Mesodermal cell (in vitro differentiated cells): Measurements from ENCODE around the gene TBC1D22A.

Experiments
- H3K27ac ChIP-seq: 2 replicates; pipeline ENCODE4 v1.7.0; 2013; ENCODE audit warnings: mild to moderate bottlenecking, low read depth, low read length, moderate library complexity; ENCODE audit not compliant: severe bottlenecking
- H3K36me3 ChIP-seq: 2 replicates; pipeline ENCODE4 v1.7.1; 2013; ENCODE audit warnings: mild to moderate bottlenecking, low read length, moderate library complexity; ENCODE audit not compliant: control insufficient read depth, insufficient read depth
- H3K4me1 ChIP-seq: one replicate; pipeline ENCODE4 v1.7.1; 2013; ENCODE audit warnings: mild to moderate bottlenecking, low read length; ENCODE audit not compliant: insufficient read depth, control insufficient read depth, poor library complexity, severe bottlenecking
- H3K4me3 ChIP-seq: 2 replicates; pipeline ENCODE4 v1.7.0; 2013; ENCODE audit warnings: low read length, control low read depth, mild to moderate bottlenecking; ENCODE audit not compliant: insufficient read depth, poor library complexity, severe bottlenecking; ENCODE audit errors: extremely low read depth
- H3K9me3 ChIP-seq: 2 replicates; pipeline ENCODE4 v1.7.1; 2013; ENCODE audit warnings: mild to moderate bottlenecking, low read length, moderate library complexity; ENCODE audit not compliant: control insufficient read depth
- WGBS, 2 experiments: methylation state at CpG; one replicate each; pipeline ENCODE4 v1.1.5; 2013; ENCODE audit warnings: missing lambda C conversion rate in 2 of 2; ENCODE audit not compliant: insufficient coverage in 2 of 2; 5-methylcytosine and 5-hydroxymethylcytosine counted together

TBC1D22A gene

GRCh38 chr22:47123827-47124442 lies 361.5 kb downstream of the TBC1D22A start:
- H3K36me3 ChIP-seq = peaks cover 4% of the 10 kb centered on the region
- WGBS, 2 experiments = 88 to 93% methylated on average over 13 to 16 of the region's 16 CpGs
- H3K27ac ChIP-seq = no peak overlapping the region
- no peak overlapping the region for H3K4me3 ChIP-seq
- H3K9me3 ChIP-seq = no peaks in the 10 kb centered on the region
- H3K4me1 ChIP-seq = no peaks in the 10 kb centered on the region

- WGBS, 2 experiments = 92 to 93% methylated on average over 11 to 15 of the region's 15 CpGs
- Histone ChIP-seq H3K9me3 (no peaks in the 10 kb centered on the region), H3K36me3 (peaks cover 5% of the 10 kb centered on the region), H3K27ac (no peak overlapping the region), H3K4me1 (peaks cover 2% of the 10 kb centered on the region), H3K4me3 (no peak overlapping the region)
Observed at GRCh38 chr22:47124451-47124881, 362.0 kb downstream of the TBC1D22A start.

GRCh38 chr22:47124961-47125360 lies 362.5 kb downstream of the TBC1D22A start:
- WGBS, 2 experiments = 84 to 95% methylated on average over 12 of the region's 14 CpGs

GRCh38 chr22:47125603-47126002 lies 363.2 kb downstream of the TBC1D22A start:
- Histone ChIP-seq H3K4me1 (peaks cover 10% of the 10 kb centered on the region), H3K36me3 (peaks cover 5% of the 10 kb centered on the region), H3K4me3 (no peak overlapping the region), H3K9me3 (no peaks in the 10 kb centered on the region), H3K27ac (no peak overlapping the region)
- WGBS, 2 experiments = 73 to 89% methylated on average over 3 to 5 of the region's 5 CpGs

More at GRCh38 chr22:47124961-47125360, 362.5 kb downstream of the TBC1D22A start:
- H3K27ac ChIP-seq = no peak overlapping the region
- no peaks in the 10 kb centered on the region for H3K9me3 ChIP-seq
- peaks cover 5% of the 10 kb centered on the region for H3K36me3 ChIP-seq
- peaks cover 6% of the 10 kb centered on the region for H3K4me1 ChIP-seq
- no peak overlapping the region for H3K4me3 ChIP-seq

- Histone ChIP-seq H3K4me1 (peaks cover 10% of the 10 kb centered on the region), H3K27ac (no peak overlapping the region), H3K9me3 (no peaks in the 10 kb centered on the region), H3K4me3 (no peak overlapping the region), H3K36me3 (peaks cover 5% of the 10 kb centered on the region)
- 97 to 98% methylated on average over 5 to 8 of the region's 10 CpGs for WGBS, 2 experiments
Observed at GRCh38 chr22:47126344-47126811, 363.9 kb downstream of the TBC1D22A start.

- WGBS, 2 experiments = 92 to 93% methylated on average over 13 to 14 of the region's 15 CpGs
- no peak overlapping the region for H3K4me3 ChIP-seq
- H3K27ac ChIP-seq = no peak overlapping the region
- peaks cover 5% of the 10 kb centered on the region for H3K36me3 ChIP-seq
- H3K4me1 ChIP-seq = peaks cover 10% of the 10 kb centered on the region
- no peaks in the 10 kb centered on the region for H3K9me3 ChIP-seq
Observed at GRCh38 chr22:47127441-47127871, 365.0 kb downstream of the TBC1D22A start.

- H3K27ac ChIP-seq = no peak overlapping the region
- WGBS, 2 experiments = 86 to 100% methylated on average over 3 to 5 of the region's 7 CpGs
- H3K4me1 ChIP-seq = peaks cover 10% of the 10 kb centered on the region
- no peaks in the 10 kb centered on the region for H3K9me3 ChIP-seq
- no peak overlapping the region for H3K4me3 ChIP-seq
- H3K36me3 ChIP-seq = peaks cover 5% of the 10 kb centered on the region
Observed at GRCh38 chr22:47128216-47128615, 365.8 kb downstream of the TBC1D22A start.

- Histone ChIP-seq H3K27ac (no peak overlapping the region), H3K4me1 (peaks cover 10% of the 10 kb centered on the region), H3K36me3 (peaks cover 5% of the 10 kb centered on the region), H3K9me3 (no peaks in the 10 kb centered on the region), H3K4me3 (no peak overlapping the region)
- 94% methylated on average over 21 of the region's 21 CpGs for WGBS, 2 experiments
Observed at GRCh38 chr22:47128622-47129215, 366.3 kb downstream of the TBC1D22A start.

- H3K27ac ChIP-seq = no peak overlapping the region
- H3K9me3 ChIP-seq = no peaks in the 10 kb centered on the region
- H3K36me3 ChIP-seq = peaks cover 5% of the 10 kb centered on the region
- 88% methylated on average over 12 to 21 of the region's 21 CpGs for WGBS, 2 experiments
- peaks cover 10% of the 10 kb centered on the region for H3K4me1 ChIP-seq
- H3K4me3 ChIP-seq = no peak overlapping the region
Observed at GRCh38 chr22:47129902-47130635, 367.6 kb downstream of the TBC1D22A start.

- 93 to 94% methylated on average over 14 to 16 of the region's 16 CpGs for WGBS, 2 experiments
Observed at GRCh38 chr22:47130883-47131631, 368.6 kb downstream of the TBC1D22A start.

More at GRCh38 chr22:47130883-47131631, 368.6 kb downstream of the TBC1D22A start:
- Histone ChIP-seq H3K4me1 (peaks cover 10% of the 10 kb centered on the region), H3K4me3 (no peak overlapping the region), H3K27ac (no peak overlapping the region), H3K36me3 (peaks cover 5% of the 10 kb centered on the region), H3K9me3 (no peaks in the 10 kb centered on the region)
